NCI-H524 (cell line): ENCODE data around the gene PRPF6.

Experiments
- DNase-seq, 2 experiments: peaks; one replicate each; lab custom pipeline; 2025; lab: John Stamatoyannopoulos, UW

PRPF6 gene, protein sequence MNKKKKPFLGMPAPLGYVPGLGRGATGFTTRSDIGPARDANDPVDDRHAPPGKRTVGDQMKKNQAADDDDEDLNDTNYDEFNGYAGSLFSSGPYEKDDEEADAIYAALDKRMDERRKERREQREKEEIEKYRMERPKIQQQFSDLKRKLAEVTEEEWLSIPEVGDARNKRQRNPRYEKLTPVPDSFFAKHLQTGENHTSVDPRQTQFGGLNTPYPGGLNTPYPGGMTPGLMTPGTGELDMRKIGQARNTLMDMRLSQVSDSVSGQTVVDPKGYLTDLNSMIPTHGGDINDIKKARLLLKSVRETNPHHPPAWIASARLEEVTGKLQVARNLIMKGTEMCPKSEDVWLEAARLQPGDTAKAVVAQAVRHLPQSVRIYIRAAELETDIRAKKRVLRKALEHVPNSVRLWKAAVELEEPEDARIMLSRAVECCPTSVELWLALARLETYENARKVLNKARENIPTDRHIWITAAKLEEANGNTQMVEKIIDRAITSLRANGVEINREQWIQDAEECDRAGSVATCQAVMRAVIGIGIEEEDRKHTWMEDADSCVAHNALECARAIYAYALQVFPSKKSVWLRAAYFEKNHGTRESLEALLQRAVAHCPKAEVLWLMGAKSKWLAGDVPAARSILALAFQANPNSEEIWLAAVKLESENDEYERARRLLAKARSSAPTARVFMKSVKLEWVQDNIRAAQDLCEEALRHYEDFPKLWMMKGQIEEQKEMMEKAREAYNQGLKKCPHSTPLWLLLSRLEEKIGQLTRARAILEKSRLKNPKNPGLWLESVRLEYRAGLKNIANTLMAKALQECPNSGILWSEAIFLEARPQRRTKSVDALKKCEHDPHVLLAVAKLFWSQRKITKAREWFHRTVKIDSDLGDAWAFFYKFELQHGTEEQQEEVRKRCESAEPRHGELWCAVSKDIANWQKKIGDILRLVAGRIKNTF

DNA sequence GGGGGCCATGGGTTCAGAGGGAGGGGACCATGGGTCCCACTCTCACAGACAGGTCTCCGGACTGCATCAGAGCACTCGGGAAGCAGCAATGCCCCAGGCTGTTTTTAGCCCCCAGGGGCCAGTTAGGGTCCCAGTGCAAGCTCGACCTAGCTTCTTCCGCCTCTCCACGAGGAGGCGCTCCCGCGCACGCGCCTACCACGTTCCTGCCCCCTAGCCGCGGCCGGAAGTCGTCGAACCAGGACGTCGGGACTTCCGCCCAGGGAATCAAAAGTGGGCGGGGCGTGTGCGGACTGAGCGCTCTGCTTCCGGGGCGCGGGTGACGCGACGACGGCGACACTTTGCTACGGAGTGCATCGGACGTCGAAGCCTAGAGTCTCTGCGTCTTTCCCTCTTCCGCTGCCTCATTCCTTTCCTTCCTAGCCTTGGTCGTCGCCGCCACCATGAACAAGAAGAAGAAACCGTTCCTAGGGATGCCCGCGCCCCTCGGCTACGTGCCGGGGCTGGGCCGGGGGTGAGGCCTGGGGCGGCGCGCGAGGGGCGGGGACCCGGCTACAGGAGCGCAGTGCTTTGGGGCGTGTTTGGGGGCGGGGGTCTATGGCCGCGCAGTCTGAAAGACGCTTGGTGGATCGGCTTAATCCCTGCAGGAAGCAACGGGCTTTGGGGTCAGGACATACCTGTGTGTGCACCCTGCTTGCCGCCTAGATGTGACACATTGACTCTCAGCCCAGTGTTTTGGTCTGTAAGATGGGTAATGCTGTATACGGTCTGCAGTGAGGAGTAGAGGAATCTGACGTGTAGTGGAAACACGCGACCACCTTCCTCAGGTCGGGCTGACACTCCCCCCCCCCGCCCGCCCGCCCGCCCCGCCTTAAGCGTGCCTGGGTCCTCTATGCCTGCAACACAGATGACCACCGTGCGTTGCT is at the start of gene PRPF6:
Gene PRPF6 (plus strand): TSS at position 327 of the 923 bp plus-strand sequence. CDS start 114 bp downstream, at position 441.
- DNase-seq: peak; percentile 94 to 96

DNA sequence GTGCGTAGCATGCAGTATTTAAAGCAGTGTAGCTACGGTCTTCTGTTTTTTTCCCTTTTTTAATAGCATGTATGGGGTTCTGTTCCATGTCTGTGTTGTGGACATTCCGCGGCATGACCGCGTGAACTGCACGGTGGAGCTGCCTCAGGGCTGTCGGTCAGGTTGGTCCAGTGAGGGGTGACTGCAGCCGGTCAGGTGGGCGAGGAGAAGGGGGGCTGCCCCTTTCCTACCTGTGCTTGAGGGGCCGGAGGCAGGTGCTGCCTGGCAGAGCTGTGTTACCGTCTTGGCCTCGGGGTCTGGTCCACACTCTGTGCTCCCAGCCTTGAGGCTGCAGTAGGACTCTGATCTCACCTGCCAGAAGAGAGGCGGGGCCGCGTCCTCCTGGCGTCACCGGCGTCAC is 49.2 kb upstream of the PRPF6 start:
- no peak for DNase-seq

DNA sequence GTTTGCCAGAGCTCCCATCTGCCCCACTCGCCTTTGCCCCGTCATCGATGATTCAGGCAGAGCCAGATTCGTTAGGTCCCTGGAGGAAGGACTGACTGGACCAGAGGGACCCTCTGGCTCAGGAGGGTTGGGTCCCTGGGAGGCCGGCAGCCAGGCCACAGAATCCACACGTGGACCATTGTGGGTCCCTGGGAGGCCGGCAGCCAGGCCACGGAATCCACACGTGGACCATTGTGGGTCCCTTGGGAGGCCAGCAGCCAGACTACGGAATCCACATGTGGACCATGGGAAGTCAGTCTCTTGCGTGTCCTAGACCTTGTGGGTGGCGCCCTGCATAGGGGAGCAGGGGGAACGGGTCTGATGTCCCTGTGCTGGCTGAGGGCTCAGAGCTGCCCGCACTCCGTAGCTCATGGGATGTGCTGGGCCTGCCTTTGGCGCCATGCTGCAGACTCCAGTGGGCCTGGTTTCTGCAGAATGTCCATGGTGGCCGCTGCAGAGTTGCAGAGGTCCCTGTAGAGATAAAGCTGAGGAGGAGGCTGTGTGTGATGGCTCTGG is 48.2 kb upstream of the PRPF6 start:
- no peak for DNase-seq

DNA sequence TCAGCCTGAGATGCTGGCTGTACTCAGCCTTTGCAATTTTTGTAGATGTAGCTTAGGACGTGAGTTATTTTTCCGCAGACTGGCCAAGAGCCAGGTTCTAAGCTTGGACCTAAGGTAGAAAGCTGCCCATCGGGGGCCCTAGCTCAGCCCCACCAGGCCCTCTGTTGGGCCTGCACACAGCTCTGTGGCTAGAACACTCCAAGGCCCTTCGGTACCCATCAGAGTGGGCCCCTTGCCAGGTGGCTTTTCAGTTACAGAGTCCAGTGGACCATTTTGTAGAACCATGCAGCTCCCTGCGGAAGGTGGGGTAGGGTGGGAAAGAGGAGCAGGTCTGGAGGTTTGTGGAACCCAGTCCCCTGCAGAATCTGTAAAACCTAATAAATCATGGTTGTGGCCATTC is 47.3 kb upstream of the PRPF6 start:
- DNase-seq: no peak

DNA sequence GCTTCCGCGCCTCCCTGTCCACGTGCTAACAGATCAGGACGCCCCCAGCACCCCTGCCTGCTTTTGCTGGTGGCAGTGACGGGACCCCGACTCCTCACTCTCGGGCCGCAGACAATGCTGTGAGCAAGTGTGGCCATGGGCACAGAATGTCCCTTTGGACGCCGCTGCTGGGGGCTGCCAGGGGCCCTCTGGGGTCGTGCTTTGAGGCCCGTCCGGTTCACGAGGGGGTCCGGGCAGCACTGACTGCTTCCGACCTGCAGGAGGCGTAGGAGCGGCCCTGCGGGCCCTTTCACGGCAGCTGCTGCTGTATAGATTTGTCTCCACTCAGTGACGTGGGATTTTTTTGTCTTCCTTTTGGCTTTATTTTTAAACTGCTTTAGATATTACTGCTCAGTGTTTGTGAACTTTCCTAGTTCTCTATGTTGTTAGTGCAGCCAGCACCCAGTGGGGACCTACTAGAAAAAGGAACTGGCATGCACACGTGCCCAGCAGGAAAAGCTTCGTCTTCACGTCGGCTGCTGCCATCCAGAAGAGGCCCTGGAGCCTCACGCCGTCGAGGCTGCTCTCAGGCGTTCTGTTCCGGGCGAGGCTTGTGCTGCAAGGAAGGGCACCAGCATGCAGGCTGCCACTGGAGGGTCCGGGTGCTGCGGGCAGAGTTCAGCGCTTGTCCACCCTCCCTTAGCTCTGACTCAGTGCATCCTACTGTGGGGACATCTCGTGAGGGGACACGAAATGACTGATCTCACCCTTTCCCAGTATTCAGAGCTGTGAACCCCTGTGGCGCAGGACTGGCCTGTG is 46.5 kb upstream of the PRPF6 start:
- DNase-seq: no peak

DNA sequence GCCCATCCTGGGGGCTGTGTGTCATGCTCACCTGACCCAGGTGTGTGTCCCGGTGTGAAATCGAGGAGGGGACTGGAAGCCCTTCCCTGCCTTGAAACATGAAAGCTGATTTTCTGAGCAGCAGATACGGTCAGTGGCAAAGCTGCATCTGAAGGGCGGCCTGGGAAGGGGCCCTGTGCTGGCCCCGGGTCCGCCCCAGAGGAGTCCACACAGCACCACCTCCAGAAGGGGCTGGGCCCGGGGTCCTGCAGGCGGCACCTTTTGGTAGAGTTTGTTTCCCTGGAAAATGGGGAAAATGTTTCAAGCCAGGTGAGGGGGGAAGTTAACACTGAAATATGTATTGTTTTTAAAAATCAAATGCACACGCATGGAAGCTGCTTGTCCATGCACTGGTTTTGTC is 45.5 kb upstream of the PRPF6 start:
- no peak for DNase-seq

DNA sequence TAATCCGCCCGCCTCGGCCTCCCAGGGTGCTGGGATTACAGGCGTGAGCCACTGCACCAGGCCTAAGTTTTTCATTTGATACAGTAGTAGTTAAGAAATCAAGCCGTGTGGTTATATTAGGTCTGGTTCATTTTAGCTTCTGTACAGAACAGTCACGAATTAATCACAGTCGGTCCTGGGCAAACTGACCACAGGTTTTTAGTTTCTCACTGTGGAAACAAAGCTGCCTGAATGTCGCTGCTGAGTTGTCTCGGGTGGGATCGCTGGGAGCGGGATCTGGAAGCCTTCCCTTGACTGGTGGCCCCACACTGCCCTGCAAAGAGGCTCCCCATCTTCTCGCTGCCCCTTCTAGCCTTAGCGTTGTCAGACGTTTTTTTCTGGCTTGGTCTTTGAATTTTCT is 43.3 kb upstream of the PRPF6 start:
- no peak for DNase-seq

DNA sequence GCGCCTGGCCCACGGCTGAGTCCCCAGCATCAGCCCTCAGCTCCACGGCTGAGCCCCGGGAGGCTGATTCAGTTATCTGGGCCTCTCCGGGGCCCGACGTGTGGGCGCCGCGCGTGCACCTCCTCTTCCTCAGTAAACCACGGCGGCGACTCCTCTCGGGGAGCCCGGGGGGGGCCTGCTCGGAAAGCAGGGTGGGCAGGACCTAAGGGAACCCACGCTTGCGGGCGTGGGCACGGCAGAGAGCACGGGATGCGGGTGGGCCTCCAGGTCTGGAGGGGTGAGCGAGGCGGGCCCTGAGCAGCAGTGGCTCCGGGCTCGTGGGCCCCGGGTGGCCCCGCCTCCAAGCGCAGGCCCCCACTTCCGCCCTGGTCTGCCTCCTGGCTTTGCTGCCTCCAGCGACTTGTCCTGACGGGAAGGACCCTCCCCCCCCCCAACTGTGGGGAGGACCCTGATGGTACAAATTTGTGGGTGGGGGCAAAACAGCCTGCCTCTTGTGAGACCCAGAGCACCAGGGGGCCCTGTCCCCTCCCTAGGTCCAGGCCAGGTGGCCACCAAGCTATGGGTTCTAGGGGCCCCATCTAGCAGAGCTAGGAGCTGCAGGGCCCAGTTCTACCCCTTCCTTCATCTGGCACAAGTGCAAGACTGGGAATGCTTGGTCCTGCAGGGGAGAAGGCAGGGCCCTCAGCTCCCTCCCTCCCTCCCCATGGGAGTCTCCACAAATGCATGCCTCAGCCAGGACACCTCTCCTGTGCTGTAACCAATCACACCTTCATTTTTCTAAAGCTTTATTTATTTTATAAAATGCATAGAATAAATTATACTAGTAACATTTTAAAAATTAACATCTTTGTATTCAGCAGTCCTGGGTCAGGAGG is 41.6 kb upstream of the PRPF6 start:
- DNase-seq: no peak

DNA sequence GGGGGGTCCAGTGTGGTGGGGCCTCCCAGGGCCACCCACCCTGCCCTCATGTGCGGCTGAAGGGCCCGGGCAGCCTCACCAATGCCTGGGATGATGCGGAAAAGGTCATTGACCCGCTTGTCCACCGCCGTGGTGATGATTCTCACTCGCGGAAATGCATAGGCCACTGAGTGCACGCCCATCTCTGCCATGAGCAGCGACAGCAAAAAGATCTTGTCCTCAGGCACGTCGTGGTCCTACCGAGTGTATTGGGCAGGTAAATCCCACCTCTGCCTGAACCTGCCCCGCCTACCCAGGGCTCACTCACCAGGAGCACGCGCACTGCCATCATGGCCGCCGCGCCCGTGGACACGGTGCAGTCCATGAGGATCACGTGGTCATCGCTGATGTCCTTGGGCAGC is 40.9 kb upstream of the PRPF6 start:
- DNase-seq: no peak

DNA sequence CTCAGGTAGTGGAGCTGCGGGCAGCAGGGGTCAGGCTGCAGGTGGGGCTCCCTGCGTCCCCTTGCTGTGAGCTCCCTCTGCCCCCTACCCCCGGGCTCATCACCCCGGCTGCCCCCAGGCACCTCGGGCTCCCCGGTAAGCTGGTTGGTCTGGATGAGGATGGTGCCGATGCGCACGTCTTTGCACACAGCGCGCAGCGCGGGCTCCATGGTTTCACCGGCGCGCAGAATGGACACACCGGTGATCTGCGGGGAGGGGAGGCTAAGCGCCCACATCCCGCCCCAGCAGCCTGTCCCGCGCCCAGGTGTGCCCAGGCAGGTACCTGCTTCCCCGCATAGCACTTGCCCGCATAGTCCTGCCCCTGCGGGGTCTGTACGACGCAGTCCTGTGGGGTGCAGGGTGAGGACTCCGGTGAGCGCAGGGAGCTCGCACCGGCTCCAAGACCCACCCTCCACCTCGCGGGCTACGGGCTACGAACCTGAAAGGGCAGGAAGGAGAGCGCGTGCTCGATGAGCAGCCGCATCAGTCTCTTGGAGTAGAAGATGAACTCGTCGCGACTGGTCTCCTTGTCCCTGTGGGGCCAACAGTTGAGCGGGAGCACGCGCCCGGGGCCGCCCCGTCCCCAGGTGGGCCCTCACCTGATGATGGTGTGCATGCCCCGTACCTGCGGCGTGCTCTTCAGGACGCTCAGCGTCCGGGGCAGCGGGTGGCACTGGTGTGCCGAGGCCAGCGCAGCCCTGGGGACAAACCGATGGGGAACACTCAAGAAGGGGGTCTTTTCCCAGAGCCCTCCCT is 40.3 kb upstream of the PRPF6 start:
- DNase-seq: no peak

DNA sequence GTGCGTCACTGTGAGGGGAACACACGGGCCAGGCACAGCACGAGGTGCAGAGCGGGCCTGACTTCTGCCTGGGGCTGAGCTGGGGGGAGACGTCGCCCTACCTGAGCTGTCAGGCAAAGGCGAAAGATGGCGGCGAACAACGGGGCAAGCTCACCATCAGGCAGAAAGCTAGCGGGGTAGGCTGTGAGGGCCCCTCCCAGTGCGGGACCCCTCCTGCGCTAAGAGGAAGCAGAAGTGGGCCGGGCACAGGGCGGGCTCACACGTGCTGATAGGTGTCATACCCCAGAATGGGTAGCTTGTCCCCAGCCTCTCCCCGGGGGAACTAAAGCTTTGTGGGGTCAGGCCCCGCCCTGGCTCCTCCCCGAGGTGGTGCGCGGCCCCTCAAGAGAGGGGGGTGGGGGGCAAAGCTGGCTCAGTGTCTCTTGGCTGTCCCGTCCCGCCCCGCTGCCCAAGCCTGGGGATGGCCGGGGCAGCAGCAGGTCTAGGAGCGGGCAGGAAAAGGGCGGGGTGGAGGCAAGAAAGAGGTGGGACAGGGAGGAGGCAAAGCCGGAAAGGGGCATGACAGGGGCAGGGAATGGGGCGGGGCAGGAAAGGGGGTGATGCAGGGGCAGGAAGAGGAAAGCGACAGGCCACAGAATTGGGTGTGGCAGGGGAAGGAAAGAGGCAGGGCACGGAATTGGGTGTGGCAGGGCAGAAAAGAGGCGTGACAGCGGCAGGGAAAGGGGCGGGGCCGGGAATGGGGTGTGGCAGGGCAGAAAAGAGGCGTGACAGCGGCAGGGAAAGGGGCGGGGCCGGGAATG is 39.5 kb upstream of the PRPF6 start:
- DNase-seq: no peak

DNA sequence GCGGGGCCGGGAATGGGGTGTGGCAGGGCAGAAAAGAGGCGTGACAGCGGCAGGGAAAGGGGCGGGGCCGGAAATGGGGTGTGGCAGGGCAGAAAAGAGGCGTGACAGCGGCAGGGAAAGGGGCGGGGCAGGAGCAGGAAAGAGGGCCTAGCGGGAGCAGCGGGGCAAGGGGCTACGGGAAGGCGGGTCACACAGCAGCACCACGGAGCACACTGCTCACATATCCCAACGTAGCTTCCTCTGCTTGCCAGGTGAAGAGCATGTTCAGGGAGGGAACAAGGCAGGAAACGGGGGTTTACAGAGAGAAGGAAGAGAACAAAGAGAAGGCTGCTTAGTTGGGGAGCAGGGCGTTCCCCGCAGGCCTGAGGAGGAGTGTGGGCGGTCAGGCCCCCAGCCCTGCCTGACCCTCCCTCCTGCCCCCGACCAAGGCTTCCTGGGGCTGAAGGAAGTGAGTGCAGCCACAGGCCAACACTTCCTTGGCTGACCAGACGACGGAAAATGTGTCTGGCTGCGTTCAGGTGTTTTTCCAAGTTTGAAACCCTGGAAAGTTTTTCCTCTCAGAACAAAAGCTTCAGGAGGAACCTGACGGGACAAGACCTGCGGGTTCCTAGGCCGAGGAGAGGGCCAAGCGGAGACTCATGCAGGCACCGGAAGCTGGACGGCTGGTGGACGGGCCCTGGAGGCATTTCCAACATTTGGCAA is 38.5 kb upstream of the PRPF6 start:
- no peak for DNase-seq

DNA sequence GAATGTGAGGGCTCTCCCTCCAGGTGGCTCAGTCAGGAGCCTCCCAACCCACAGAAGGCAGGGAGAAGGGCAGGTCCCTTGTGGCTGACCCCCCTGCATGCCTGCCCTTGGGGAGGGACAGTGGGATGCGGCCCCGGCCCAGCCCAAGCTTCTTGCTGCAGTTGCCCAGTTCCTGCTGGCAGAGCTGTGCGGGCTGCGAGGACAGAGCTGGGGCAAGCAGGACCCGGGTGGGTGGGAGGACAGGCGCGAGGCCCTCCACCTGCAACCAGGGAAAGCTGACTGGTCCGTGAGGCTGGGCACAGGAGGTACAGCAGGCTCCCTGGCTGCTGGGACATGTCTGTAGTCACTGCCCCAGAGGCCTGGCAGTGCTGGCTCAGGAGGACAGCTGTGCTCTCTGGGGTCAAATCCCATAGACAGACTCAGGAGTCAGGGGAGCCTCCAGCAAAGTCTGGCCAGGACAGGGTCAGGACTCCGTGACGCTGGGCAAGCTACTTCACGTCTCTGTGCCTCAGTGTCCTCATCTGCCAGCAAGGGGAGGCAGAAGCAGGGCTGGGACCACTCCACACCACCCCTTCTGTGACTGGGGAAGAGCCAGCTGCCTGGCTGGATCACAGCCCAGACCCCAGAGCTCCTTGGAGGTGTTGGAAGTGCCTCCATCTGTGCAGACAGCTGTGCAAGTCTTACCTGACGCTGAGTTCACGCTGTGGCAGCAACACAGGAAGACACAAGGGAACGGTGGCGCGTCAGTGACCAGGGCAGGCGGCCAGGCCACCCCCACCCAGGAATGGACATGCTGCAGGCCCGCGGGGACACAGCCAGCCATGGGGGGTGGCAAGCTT is 37.7 kb upstream of the PRPF6 start:
- peak; percentile 76 to 84 for DNase-seq

DNA sequence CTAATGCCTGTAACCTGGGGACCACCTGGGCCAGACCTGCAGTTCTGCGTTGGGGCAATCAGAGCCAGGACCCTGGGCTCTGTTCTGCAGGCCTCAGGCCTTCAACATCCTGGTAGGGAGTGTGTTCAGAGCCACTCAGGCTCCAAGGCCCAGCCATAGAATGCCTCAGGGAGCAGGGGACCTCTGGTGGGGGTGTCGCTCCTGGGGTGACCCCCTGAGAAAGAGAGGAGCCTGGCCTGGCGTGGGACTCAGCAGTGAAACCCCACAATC is 37.2 kb upstream of the PRPF6 start:
- peak in 1 of 2 experiments; percentile 36 for DNase-seq

DNA sequence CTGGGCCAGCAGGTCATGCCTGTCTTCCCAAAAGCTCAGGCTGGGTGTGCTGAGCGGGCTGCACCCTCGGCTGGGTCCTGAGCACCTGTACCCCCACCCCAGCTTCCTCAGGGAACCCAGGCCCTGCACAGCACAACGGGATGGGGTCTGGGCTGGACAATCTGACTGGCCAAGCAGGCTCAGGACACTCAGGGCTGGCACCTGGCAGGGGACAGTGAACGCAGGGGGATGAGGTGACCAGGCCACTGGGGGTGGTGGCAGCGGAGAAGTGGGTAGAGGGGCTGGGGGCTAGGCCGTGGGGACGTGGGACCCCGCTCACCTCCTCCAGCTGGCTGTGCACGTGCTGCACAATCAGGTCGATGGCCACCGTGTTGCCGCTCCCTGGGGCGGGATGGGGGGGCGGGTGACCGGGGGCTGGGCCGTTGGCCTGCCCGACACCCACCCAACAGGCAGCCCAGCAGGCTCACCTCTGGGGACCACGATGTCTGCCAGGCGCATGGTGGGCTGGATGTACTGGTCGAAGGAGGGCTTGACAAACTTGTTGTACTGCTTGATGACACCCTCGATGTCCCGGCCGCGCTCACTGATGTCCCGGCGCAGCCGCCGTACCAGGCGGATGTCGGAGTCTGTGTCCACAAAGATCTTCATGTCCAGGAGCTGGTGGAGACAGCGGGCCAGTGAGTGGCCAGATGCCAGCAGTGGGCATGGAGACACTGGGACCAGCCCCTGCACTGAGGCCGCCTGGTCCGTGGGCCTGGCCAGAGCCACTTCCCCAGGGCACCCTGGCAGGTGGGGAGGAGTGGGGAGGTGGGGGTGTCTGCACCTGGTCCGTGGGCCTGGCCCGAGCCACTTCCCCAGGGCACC is 36.6 kb upstream of the PRPF6 start:
- DNase-seq: no peak
